ENCODE results near the gene SMIM9. TPM values are rescaled to one million over a fixed set of nuclear protein-coding genes. Genes with fewer than 3 reads are reported as not detected.

The SMIM9 gene
- total RNA-seq, 1 experiment from 2014 or later = not detected

GRCh38 chrX:154829134-154829533, 5.3 kb downstream of the SMIM9 start:
- BruUV-seq (replicated peaks) = no TSS peak

GRCh38 chrX:154828016-154828408, 6.5 kb downstream of the SMIM9 start:
- BruUV-seq (replicated peaks) = no TSS peak

More at GRCh38 chrX:154829134-154829533, 5.3 kb downstream of the SMIM9 start:
- intact Hi-C loops (cut with micrococcal nuclease; ENCODE audit: unreplicated experiment) (no loop called here), in situ Hi-C loops (cut with HindIII; ENCODE audit: low pct_unique_long_range_greater_than_20kb, low sequenced_read_pairs) (loop anchor here (25.0 kb wide), 1 partner anchor 167 kb away; the partner anchor contains the start of gene CTAG2)
- Histone ChIP-seq H3K4me1 (ENCODE audit: control insufficient read depth, insufficient read depth, low read length) (no peaks in the 10 kb centered on the region), H3K4me3 (ENCODE audit: low read depth in 2 of 2, low read length in 2 of 2) (no peak overlapping the region), H3K27me3 (ENCODE audit: control insufficient read depth, insufficient read depth, low read length) (no peaks in the 10 kb centered on the region), H3K27ac (ENCODE audit: low read length) (no peak overlapping the region), H3K9me3 (ENCODE audit: control insufficient read depth, insufficient read depth, low read depth, low read length) (no peaks in the 10 kb centered on the region), H3K36me3 (ENCODE audit: control insufficient read depth, insufficient read depth, low read length) (no peaks in the 10 kb centered on the region)
- ChIA-PET POLR2A (no interaction called here), CTCF (no interaction called here)
- no peak for DNase-seq (ENCODE audit: low read depth, low spot score)
- no peak for TF ChIP-seq TCF7L2 (IDR thresholded peaks at IDR 0.05; ENCODE audit: low read depth, low read length)
- no peak for TF ChIP-seq REST (IDR thresholded peaks at IDR 0.05; ENCODE audit: insufficient read depth in 1 of 2, low read depth in 2 of 2, low read length in 1 of 2)
- TF ChIP-seq POLR2AphosphoS5 (IDR thresholded peaks at IDR 0.05; ENCODE audit: low read depth, low read length) = no peak
- no peak for TF ChIP-seq SIN3A (IDR thresholded peaks at IDR 0.05; ENCODE audit: borderline replicate concordance, insufficient read depth, low read depth, low read length)
- TF ChIP-seq CTCF (IDR thresholded peaks at IDR 0.05) = no peak
- ATAC-seq = no peak

More at GRCh38 chrX:154828016-154828408, 6.5 kb downstream of the SMIM9 start:
- POLR2A ChIA-PET = no interaction called here
- Histone ChIP-seq H3K9me3 (ENCODE audit: control insufficient read depth, insufficient read depth, low read depth, low read length) (no peaks in the 10 kb centered on the region), H3K36me3 (ENCODE audit: control insufficient read depth, insufficient read depth, low read length) (no peaks in the 10 kb centered on the region), H3K27me3 (ENCODE audit: control insufficient read depth, insufficient read depth, low read length) (no peaks in the 10 kb centered on the region), H3K4me3 (ENCODE audit: low read depth in 2 of 2, low read length in 2 of 2) (no peak overlapping the region), H3K27ac (ENCODE audit: low read length) (no peak overlapping the region), H3K4me1 (ENCODE audit: control insufficient read depth, insufficient read depth, low read length) (no peaks in the 10 kb centered on the region)
- TF ChIP-seq POLR2AphosphoS5 (IDR thresholded peaks at IDR 0.05; ENCODE audit: low read depth, low read length) (no peak), TCF7L2 (IDR thresholded peaks at IDR 0.05; ENCODE audit: low read depth, low read length) (no peak), SIN3A (IDR thresholded peaks at IDR 0.05; ENCODE audit: borderline replicate concordance, insufficient read depth, low read depth, low read length) (no peak), REST (IDR thresholded peaks at IDR 0.05; ENCODE audit: insufficient read depth in 1 of 2, low read depth in 2 of 2, low read length in 1 of 2) (no peak), CTCF (IDR thresholded peaks at IDR 0.05) (no peak)
- no peak for DNase-seq (ENCODE audit: low read depth, low spot score)
- intact Hi-C loops (cut with micrococcal nuclease; ENCODE audit: unreplicated experiment) = no loop called here
- ATAC-seq = no peak
- in situ Hi-C loops (cut with HindIII; ENCODE audit: low pct_unique_long_range_greater_than_20kb, low sequenced_read_pairs) = loop anchor here (25.0 kb wide), 1 partner anchor 166 kb away; the partner anchor contains the start of gene CTAG2
- CTCF ChIA-PET = no interaction called here
